MM.1S (cell line): ENCODE data around the gene CLEC14A.

Experiments used
- DNase-seq: peaks from one replicate; pipeline ENCODE4 v3.0.0-alpha.2; 2015
- H2AFZ ChIP-seq: fragments of 300-600 bp; sonication (generic); 2 replicates; pipeline ENCODE4 v1.6.0; 2016; ENCODE audit warnings: antibody characterized with exemption, low read length
- H3F3A ChIP-seq: fragments of 300-600 bp; sonication (generic); 2 replicates; pipeline ENCODE4 v1.6.1; 2016; ENCODE audit warnings: mild to moderate bottlenecking, antibody characterized with exemption, low read length, moderate library complexity, mixed read lengths; ENCODE audit not compliant: insufficient read depth
- H3K27ac ChIP-seq: fragments of 300-600 bp; sonication (generic); 2 replicates; pipeline ENCODE4 v1.5.1; 2016; ENCODE audit warnings: mild to moderate bottlenecking, low read length
- H3K27me3 ChIP-seq: fragments of 300-600 bp; sonication (generic); replicated peaks from 2 replicates; pipeline ENCODE4 v1.6.0; 2016; ENCODE audit warnings: low read length; ENCODE audit not compliant: insufficient read depth
- H3K36me3 ChIP-seq: fragments of 300-600 bp; sonication (generic); replicated peaks from 2 replicates; pipeline ENCODE4 v1.6.1; 2016; ENCODE audit warnings: mild to moderate bottlenecking, low read length, mixed read lengths; ENCODE audit not compliant: insufficient read depth
- H3K4me1 ChIP-seq: fragments of 300-600 bp; sonication (generic); 2 replicates; pipeline ENCODE4 v1.6.1; 2016; ENCODE audit warnings: low read length, mixed read lengths
- H3K4me2 ChIP-seq: fragments of 300-600 bp; sonication (generic); 2 replicates; pipeline ENCODE4 v1.6.0; 2016; ENCODE audit warnings: low read depth, low read length
- H3K4me3 ChIP-seq: fragments of 300-600 bp; sonication (generic); 2 replicates; pipeline ENCODE4 v1.5.1; 2016; ENCODE audit warnings: low read length, mixed read lengths
- H3K79me2 ChIP-seq: fragments of 300-600 bp; sonication (generic); 2 replicates; pipeline ENCODE4 v1.6.1; 2016; ENCODE audit warnings: mixed run types, low read length, mixed read lengths
- H3K9ac ChIP-seq: fragments of 300-600 bp; sonication (generic); 2 replicates; pipeline ENCODE4 v1.6.1; 2016; ENCODE audit warnings: low read length, mixed read lengths
- H3K9me2 ChIP-seq: fragments of 300-600 bp; sonication (generic); replicated peaks from 2 replicates; pipeline ENCODE4 v1.6.1; 2016; ENCODE audit warnings: mild to moderate bottlenecking, low read length, mixed read lengths; ENCODE audit not compliant: insufficient read depth
- H3K9me3 ChIP-seq: fragments of 300-600 bp; sonication (generic); replicated peaks from 2 replicates; pipeline ENCODE4 v1.6.1; 2016; ENCODE audit warnings: mild to moderate bottlenecking, low read length, mixed read lengths; ENCODE audit not compliant: insufficient read depth
- H4K20me1 ChIP-seq: fragments of 300-600 bp; sonication (generic); 2 replicates; pipeline ENCODE4 v1.6.1; 2016; ENCODE audit warnings: mild to moderate bottlenecking, low read length, moderate library complexity, mixed read lengths; ENCODE audit not compliant: insufficient read depth
- CTCF ChIP-seq: fragments of 300-600 bp; sonication (generic); IDR thresholded peaks from 2 replicates; pipeline ENCODE4 v1.5.1; 2016; ENCODE audit warnings: antibody characterized with exemption, low read length, mixed read lengths
- EZH2 ChIP-seq: fragments of 300-600 bp; sonication (generic); optimal IDR thresholded peaks from 2 replicates; pipeline ENCODE3; 2017; ENCODE audit warnings: low read depth, mild to moderate bottlenecking, antibody characterized with exemption, low read length, mixed read lengths
- EZH2phosphoT487 ChIP-seq: fragments of 300-600 bp; sonication (generic); IDR thresholded peaks from 2 replicates; pipeline ENCODE4 v1.6.1; 2018; ENCODE audit warnings: antibody characterized with exemption, low read length

The CLEC14A gene

DNA sequence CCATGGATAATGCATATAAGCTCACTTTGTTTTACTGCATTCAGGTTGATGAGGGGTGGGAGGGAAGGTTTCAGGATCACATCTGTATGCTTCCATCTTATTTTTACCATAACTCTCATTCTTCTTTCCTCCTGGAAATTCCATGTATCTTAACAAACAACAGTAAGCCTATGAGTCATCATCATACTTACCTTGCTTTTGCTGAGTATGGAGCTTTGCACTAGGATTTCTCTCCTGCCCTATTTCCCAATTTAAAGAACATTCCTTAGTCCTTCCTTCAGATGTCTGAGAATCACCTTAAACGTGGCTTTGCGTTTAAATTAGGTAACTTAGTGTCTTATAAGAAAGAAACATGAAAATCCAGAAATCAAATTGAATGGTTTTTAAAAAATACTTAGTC is 1.6 kb upstream of the CLEC14A start:
- Histone ChIP-seq H3K36me3 (no peaks in the 10 kb centered on the region), H3K9me2 (no peaks in the 10 kb centered on the region), H3K27ac (no peak overlapping the region), H3K4me1 (no peaks in the 10 kb centered on the region), H2AFZ (no peak overlapping the region), H3K9ac (no peak overlapping the region), H3K4me3 (no peak overlapping the region), H3K9me3 (no peaks in the 10 kb centered on the region), H4K20me1 (no peaks in the 10 kb centered on the region), H3F3A (no peaks in the 10 kb centered on the region), H3K79me2 (no peaks in the 10 kb centered on the region), H3K4me2 (no peak overlapping the region), H3K27me3 (no peaks in the 10 kb centered on the region)
- DNase-seq, result no peak
- TF ChIP-seq EZH2 (no peak), EZH2phosphoT487 (no peak), CTCF (no peak)

- no peak for DNase-seq
- H3K27me3 ChIP-seq, result no peaks in the 10 kb centered on the region
- no peak overlapping the region for H3K4me2 ChIP-seq
- no peaks in the 10 kb centered on the region for H3K79me2 ChIP-seq
- no peak overlapping the region for H3K9ac ChIP-seq
- no peaks in the 10 kb centered on the region for H3K9me3 ChIP-seq
- H3K9me2 ChIP-seq, result no peaks in the 10 kb centered on the region
- H4K20me1 ChIP-seq, result no peaks in the 10 kb centered on the region
- H3K4me3 ChIP-seq, result no peak overlapping the region
- no peaks in the 10 kb centered on the region for H3F3A ChIP-seq
- no peaks in the 10 kb centered on the region for H3K36me3 ChIP-seq
- TF ChIP-seq EZH2 (no peak), CTCF (no peak), EZH2phosphoT487 (no peak)
- H3K27ac ChIP-seq, result no peak overlapping the region
- H3K4me1 ChIP-seq, result no peaks in the 10 kb centered on the region
- H2AFZ ChIP-seq, result no peak overlapping the region
Measured at GRCh38 chr14:38256533-38256840, 594 bp upstream of the CLEC14A start.

- no peak overlapping the region for H3K27ac ChIP-seq
- H3K4me1 ChIP-seq, result no peaks in the 10 kb centered on the region
- no peak overlapping the region for H2AFZ ChIP-seq
- no peak overlapping the region for H3K9ac ChIP-seq
- no peaks in the 10 kb centered on the region for H3K36me3 ChIP-seq
- no peaks in the 10 kb centered on the region for H3F3A ChIP-seq
- no peaks in the 10 kb centered on the region for H3K27me3 ChIP-seq
- TF ChIP-seq EZH2phosphoT487 (no peak), CTCF (no peak), EZH2 (no peak)
- no peaks in the 10 kb centered on the region for H4K20me1 ChIP-seq
- no peaks in the 10 kb centered on the region for H3K9me3 ChIP-seq
- H3K4me3 ChIP-seq, result no peak overlapping the region
- H3K4me2 ChIP-seq, result no peak overlapping the region
- H3K9me2 ChIP-seq, result no peaks in the 10 kb centered on the region
- DNase-seq, result no peak
- H3K79me2 ChIP-seq, result no peaks in the 10 kb centered on the region
Measured at GRCh38 chr14:38255408-38255672, 553 bp downstream of the CLEC14A start.
